ENCODE data around the gene SLC6A16.

GRCh38 chr19:49244256-49244655, 80.7 kb downstream of the SLC6A16 start:
- TF ChIP-seq CTCF (IDR thresholded peaks at IDR 0.05) (no peak), POLR2A (IDR thresholded peaks at IDR 0.05) (no peak)
